ENCODE results near the gene RBP7.

RBP7 gene

GRCh38 chr1:10064416-10065343 lies 67.7 kb downstream of the RBP7 start:
- DNase-seq (ENCODE audit: insufficient read length, low spot score) = no peak
- no peak for FAIRE-seq

GRCh38 chr1:10065344-10065685 lies 68.3 kb downstream of the RBP7 start:
- DNase-seq (ENCODE audit: insufficient read length, low spot score) (no peak), FAIRE-seq (no peak)

All from HTR-8/SVneo (cell line).